ENCODE results near the gene FAM171A1. TPM values are rescaled to one million over a fixed set of nuclear protein-coding genes. Genes with fewer than 3 reads are reported as not detected.
A peak's percentile ranks its signal among the peaks of the same experiment; 100 is the strongest.
"Not testable (repeated sequence)": the region's sequence is repeated elsewhere in the genome, so short reads cannot be mapped to it uniquely, and the experiment has no call there.

The FAM171A1 gene
- polyA plus RNA-seq, 6 donors from 2014 or later: 0.05 to 0.86 (median 0.31) TPM; not detected in 3

DNA sequence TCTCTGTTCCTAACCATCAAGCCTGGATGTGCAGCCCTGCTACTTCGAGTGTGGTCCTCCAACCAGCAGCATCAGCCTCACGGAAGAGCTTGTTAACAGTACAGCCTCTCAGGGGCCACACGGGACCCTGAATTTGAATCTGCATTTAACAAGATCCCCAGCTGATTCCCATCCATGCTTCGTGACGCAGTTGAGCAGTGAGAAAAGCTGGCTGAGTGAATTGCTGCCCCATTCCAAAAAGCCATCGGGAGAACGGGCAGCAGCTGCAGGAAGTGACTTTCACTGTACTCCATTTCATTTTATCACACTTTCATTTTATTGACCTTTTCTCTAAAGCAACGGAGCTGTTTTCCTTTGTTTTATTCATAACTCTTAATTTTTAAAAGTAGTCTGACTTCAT is 22.5 kb downstream of the FAM171A1 start:
- Mint-ChIP-seq H3K4me1 (no peaks in the 10 kb centered on the region), H3K27ac (no peak overlapping the region), H3K27me3 (peaks cover 36 to 38% (median 38%) of the 10 kb centered on the region in 3 donors), H3K4me3 (no peak overlapping the region), H3K9me3 (peaks cover 0 to 3% (median 0%) of the 10 kb centered on the region in 7 donors), H3K36me3 (no peaks in the 10 kb centered on the region)
- DNase-seq (no peak), ATAC-seq (ENCODE audit: low read depth in 2 of 2) (no peak)

DNA sequence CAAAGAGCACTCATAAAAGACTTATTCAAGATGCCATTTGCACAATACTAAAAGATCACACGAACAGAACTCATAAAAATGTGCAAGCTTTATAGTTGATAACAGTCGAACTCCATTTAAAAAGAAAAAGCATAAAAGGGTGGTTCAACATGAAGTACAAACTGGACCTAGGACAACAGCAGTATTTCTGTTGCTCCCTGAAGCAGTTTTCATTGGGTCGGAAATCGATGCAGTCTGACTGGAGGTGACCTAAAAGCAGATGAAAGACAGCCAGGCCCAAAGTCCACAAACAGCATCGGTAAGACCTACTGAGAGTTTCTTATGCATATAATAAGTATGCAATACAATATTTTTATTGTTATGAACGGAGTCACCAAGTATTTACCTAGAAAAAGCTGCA is 23.9 kb downstream of the FAM171A1 start:
- ATAC-seq (ENCODE audit: low read depth in 2 of 2): no peak
- DNase-seq: no peak
- peak overlapping the region in 1 of 6 donors; percentile 38 for H3K27ac Mint-ChIP-seq
- no peaks in the 10 kb centered on the region for H3K4me1 Mint-ChIP-seq
- peaks cover 30 to 42% (median 36%) of the 10 kb centered on the region in 3 donors for H3K27me3 Mint-ChIP-seq
- no peak overlapping the region for H3K4me3 Mint-ChIP-seq
- no peaks in the 10 kb centered on the region for H3K9me3 Mint-ChIP-seq
- H3K36me3 Mint-ChIP-seq: no peaks in the 10 kb centered on the region

DNA sequence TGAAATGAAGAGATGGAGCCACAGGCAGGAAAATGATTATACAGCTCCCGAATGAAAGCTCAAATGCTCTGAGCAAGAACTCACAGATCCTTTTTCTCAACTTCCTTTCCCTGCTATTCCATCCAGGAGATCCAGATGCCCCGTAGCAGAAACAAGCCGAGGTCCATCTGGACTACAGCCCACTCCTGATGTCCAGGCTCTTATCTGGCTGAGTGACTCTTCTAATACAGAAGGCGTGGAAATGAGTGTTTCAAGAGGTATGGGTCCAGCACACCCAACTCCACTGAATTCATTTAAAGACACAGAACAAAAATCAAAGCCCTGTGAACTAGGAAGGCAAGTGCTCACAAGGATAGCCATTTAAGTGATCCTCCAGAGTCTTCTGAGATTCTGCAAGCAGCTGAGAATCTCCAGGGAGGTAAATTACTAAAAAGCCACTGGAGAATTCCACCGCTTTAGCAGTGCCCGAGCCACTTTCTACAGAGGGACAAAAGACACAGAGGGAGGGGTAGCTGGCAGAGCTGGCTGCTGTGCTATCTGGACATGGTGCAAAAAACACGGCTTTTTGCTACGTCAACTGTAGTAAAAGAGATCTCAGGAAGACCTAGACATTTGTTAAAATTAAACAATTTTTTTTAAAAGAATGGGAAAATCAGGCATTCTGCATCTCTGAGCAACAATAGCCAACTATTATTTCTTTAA is 24.5 kb downstream of the FAM171A1 start:
- Mint-ChIP-seq H3K4me3 (no peak overlapping the region), H3K9me3 (no peaks in the 10 kb centered on the region), H3K27ac (no peak overlapping the region), H3K36me3 (no peaks in the 10 kb centered on the region), H3K4me1 (no peaks in the 10 kb centered on the region), H3K27me3 (peaks cover 30 to 42% (median 39%) of the 10 kb centered on the region in 3 donors)
- no peak for ATAC-seq (ENCODE audit: low read depth in 2 of 2)
- no peak for DNase-seq

DNA sequence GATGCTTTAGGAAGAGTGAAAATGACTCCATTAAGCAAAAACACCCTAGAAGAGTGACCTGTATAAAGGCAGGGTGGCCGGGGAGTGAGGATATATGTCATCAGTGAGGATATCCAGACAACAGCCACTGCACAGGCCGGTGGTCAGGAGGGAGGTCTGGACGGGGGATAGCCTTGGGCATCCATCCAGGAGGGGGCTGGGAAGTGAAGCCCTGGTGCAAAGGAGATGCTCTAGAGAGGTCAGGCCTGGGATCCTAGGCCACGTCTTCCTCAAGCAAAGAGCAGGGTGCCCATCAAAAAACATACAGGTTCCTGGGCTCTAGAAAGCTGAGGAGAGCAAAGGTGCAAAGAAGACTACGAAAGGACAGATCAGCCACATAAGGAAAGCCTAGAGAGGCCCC is 25.6 kb downstream of the FAM171A1 start:
- DNase-seq (no peak), ATAC-seq (ENCODE audit: low read depth in 2 of 2) (no peak)
- no peaks in the 10 kb centered on the region for H3K9me3 Mint-ChIP-seq
- H3K27ac Mint-ChIP-seq: no peak overlapping the region
- no peaks in the 10 kb centered on the region for H3K4me1 Mint-ChIP-seq
- no peak overlapping the region for H3K4me3 Mint-ChIP-seq
- no peaks in the 10 kb centered on the region for H3K36me3 Mint-ChIP-seq
- H3K27me3 Mint-ChIP-seq: peaks cover 32 to 40% (median 34%) of the 10 kb centered on the region in 3 donors

DNA sequence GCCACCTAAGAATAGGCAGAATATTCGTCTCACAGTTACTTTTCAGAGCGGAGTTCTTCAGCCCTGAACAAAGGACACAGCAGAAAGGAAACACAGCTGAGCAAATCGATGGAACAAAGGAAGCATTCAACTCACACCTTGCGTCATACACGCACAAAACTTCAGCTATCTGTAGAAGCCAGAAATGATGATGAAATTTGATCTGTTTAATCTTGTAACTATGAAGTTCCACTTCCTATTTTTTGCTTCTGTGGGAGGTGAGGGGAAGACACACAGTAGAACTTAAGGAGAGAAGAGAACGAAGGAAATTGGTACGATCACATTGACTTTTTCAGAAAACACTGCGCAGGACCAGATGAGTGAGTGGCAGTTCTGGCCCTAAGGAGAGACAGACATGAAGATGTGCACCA is 26.2 kb downstream of the FAM171A1 start:
- no peak for ATAC-seq (ENCODE audit: low read depth in 2 of 2)
- no peak overlapping the region for H3K27ac Mint-ChIP-seq
- no peaks in the 10 kb centered on the region for H3K9me3 Mint-ChIP-seq
- no peaks in the 10 kb centered on the region for H3K4me1 Mint-ChIP-seq
- no peak overlapping the region for H3K4me3 Mint-ChIP-seq
- no peak for DNase-seq
- peaks cover 33 to 46% (median 40%) of the 10 kb centered on the region in 3 donors for H3K27me3 Mint-ChIP-seq
- H3K36me3 Mint-ChIP-seq: no peaks in the 10 kb centered on the region

DNA sequence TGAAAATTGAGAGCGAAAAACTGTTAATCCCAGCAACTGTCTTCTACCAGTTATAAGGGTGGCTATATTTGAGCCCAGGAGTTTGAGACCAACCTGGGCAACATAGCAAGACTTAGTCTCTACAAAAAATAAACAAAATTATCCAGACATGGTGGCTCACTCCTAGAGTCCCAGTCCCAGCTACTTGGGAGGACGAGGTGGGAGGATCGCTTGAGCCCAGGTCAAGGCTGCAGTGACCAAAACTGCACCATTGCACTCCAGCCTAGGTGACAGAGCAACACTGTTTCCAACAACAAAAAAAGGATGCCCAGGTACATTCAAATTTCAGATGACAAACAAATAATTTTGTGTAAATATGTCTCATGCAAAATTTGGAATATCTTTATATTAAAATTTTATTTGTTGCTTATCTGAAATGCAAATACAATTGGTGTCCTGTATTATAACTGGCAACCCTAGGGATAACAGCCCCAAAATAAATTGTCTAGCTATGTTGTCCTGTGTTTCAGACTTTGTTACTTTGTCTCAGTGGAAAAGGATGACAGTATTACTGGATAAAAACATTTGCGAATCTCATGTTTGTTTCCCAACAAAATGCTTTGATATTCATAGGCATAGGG is 26.7 kb downstream of the FAM171A1 start:
- Mint-ChIP-seq H3K4me1 (no peaks in the 10 kb centered on the region), H3K36me3 (no peaks in the 10 kb centered on the region), H3K27ac (no peak overlapping the region), H3K4me3 (no peak overlapping the region), H3K9me3 (no peaks in the 10 kb centered on the region), H3K27me3 (peaks cover 33 to 51% (median 40%) of the 10 kb centered on the region in 3 donors)
- no peak for DNase-seq
- ATAC-seq (ENCODE audit: low read depth in 2 of 2): no peak

DNA sequence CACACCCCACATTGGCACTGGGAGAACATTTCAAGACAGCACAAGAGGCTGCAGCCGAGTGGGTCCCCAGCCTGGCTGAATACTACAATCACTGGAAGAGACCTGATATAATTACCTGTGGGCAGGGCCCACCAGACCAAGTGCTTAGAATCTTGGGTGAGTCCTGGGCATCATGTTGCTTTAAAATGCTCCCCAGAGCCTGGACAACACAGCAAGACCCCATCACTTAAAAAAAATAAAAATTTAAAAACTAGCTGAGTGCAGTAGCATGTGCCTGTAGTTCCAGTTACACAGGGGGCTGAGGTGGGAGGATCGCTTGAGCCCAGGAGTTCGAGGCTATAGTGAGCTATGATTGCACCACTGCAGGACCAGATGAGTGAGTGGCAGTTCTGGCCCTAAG is 28.1 kb downstream of the FAM171A1 start:
- Mint-ChIP-seq H3K27me3 (peaks cover 33 to 53% (median 43%) of the 10 kb centered on the region in 3 donors), H3K4me1 (no peaks in the 10 kb centered on the region), H3K36me3 (no peaks in the 10 kb centered on the region), H3K4me3 (no peak overlapping the region), H3K9me3 (no peaks in the 10 kb centered on the region), H3K27ac (peak overlapping the region in 1 of 6 donors; percentile 42)
- no peak for DNase-seq
- no peak for ATAC-seq (ENCODE audit: low read depth in 2 of 2)

DNA sequence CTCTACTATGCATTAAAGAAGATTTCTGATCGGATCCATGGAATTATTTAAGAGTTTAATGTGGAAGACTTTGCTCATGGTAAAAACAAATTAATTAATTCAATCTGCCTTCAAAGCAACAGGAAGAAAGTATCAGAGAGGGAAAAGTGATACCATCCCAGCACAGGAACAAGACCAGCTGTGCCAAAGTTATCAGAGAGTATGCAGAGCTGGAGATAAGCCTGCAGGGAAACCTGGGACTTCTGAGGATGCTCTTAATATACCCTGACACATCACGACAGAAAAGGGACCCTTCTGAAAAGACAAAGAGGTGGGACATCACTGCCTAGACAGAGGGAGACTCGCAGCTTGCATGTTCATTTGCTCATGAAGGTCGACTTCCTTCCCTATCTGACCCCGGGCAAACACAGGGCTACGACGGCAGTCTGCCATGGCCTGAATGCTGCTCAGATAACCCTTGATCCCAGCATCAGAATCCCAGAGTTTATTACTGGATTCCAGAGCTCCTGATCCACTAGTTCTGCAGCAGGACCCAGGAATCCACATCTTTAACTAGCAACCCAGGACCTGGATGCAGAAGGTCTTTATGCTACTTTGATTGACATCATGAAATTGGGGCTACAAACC is 29.5 kb downstream of the FAM171A1 start:
- peaks cover 33 to 53% (median 53%) of the 10 kb centered on the region in 3 donors for H3K27me3 Mint-ChIP-seq
- H3K4me1 Mint-ChIP-seq: no peaks in the 10 kb centered on the region
- H3K9me3 Mint-ChIP-seq: no peaks in the 10 kb centered on the region
- no peak overlapping the region for H3K27ac Mint-ChIP-seq
- no peaks in the 10 kb centered on the region for H3K36me3 Mint-ChIP-seq
- no peak for DNase-seq
- no peak overlapping the region for H3K4me3 Mint-ChIP-seq
- no peak for ATAC-seq (ENCODE audit: low read depth in 2 of 2)

DNA sequence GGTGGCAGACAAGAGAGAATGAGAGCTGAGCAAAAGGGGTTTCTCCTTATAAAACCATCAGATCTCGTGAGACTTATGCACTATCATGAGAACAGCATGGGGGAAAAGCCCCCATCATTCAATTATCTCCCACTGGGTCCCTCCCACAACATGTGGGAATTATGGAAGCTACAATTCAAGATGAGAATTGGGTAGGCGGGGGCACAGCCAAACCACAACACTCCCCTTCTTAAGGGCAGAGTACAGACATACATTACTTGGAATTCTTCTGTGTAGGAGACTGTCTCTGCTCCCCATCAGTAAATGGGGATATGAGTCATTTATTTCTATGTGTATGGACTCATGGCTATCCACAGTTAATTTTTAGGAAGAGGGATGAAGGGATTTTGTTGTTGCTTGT is 31.2 kb downstream of the FAM171A1 start:
- no peak for ATAC-seq (ENCODE audit: low read depth in 2 of 2)
- DNase-seq: no peak
- Mint-ChIP-seq H3K27me3 (peaks cover 24 to 42% (median 42%) of the 10 kb centered on the region in 3 donors), H3K9me3 (no peaks in the 10 kb centered on the region), H3K27ac (no peak overlapping the region), H3K4me3 (no peak overlapping the region), H3K36me3 (no peaks in the 10 kb centered on the region), H3K4me1 (no peaks in the 10 kb centered on the region)

DNA sequence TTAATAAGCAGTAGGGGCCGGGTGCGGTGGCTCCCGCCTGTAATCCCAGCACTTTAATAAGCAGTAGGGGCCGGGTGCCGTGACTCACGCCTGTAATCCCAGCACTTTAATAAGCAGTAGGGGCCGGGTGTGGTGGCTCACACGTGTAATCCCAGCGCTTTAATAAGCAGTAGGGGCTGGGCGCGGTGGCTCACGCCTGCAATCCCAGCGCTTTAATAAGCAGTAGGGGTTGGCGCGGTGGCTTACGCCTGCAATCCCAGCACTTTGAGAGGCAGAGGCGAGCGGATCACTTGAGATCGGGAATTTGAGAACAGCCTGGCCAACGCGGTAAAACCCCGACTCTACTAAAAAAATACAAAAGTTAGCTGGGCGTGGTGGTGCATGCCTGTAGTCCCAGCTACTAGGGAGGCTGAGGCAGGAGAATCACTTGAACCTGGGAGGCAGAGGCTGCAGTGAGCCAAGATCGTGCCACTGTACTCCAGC is 33.6 kb downstream of the FAM171A1 start:
- not testable (repeated sequence) for H3K4me1 Mint-ChIP-seq; ATAC-seq (ENCODE audit: low read depth in 2 of 2); H3K9me3 Mint-ChIP-seq; H3K27ac Mint-ChIP-seq; H3K36me3 Mint-ChIP-seq; H3K4me3 Mint-ChIP-seq; DNase-seq
- H3K27me3 Mint-ChIP-seq: peaks cover 16 to 42% (median 26%) of the 10 kb centered on the region in 3 donors

DNA sequence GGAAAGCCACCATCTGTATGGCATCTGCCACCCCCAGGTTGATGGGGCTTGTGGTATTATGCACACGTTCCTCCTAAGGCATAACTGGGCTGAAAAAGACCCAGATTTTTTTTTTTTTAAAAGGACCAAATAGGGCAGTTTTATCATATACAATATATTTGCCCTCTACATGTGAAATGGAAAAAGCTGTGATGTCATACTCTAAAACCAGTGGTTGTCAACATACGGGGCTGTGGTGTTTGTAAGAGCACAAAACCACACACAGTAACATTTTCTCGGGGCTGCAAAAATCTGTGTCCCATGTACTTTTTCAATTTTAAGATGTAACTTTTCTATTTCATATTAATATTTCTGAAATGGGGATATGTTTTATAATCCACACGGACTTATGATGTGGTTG is 34.9 kb downstream of the FAM171A1 start:
- Mint-ChIP-seq H3K4me1 (no peaks in the 10 kb centered on the region), H3K4me3 (no peak overlapping the region), H3K27me3 (peaks cover 12 to 32% (median 19%) of the 10 kb centered on the region in 3 donors), H3K27ac (no peak overlapping the region), H3K36me3 (no peaks in the 10 kb centered on the region), H3K9me3 (no peaks in the 10 kb centered on the region)
- DNase-seq (no peak), ATAC-seq (ENCODE audit: low read depth in 2 of 2) (no peak)

DNA sequence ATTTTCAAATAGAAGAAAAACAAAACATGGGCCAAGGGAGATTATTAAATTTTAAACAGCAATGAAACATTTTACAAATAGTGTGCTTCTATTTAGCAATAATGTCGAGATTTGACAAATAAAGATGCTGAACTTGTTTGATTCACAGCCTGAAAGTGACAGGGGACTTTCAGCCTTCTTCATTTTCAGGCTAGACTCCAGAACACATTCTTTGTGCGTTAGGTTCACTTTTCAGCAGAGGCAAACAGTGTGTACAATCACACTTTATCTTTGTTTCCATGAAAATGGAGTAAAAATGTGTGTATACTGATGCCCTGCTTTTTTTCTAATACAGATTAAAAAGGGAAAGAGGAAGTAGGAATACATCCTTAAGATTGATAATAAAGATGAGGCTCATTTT is 35.6 kb downstream of the FAM171A1 start:
- no peaks in the 10 kb centered on the region for H3K4me1 Mint-ChIP-seq
- H3K27me3 Mint-ChIP-seq: peaks cover 8 to 30% (median 14%) of the 10 kb centered on the region in 3 donors
- H3K4me3 Mint-ChIP-seq: no peak overlapping the region
- no peaks in the 10 kb centered on the region for H3K36me3 Mint-ChIP-seq
- DNase-seq (no peak), ATAC-seq (ENCODE audit: low read depth in 2 of 2) (no peak)
- peak overlapping the region in 1 of 6 donors; percentile 16 for H3K27ac Mint-ChIP-seq
- no peaks in the 10 kb centered on the region for H3K9me3 Mint-ChIP-seq

DNA sequence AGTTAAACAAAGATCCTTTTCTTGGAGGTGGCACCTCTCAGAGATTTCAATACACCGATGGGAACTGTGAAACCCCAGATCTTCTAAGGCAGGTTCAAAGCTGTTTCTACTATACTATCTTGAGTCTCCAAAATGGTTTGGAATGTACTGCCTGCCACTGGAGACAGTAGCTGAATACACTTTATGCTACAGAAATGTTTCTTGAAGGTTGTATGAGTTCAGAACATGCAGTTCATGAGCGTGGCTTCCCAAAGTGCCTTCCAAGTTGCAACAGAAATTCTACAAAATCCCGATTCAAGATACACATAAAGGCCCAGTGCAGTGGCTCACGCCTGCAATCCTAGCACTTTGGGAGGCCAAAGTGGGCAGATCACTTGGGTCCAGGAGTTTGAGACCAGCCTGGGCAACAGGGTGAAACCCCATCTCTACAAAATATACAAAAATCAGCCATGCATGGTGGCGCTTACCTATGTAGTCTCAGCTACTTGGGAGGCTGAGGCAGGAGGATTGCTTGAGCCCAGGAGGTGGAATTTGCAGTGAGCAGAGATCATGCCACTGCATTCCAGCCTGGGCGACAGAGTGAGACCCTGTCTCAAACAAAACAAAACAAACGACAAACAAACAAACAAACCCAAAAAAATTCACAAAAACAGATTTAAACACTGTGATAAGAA is 36.3 kb downstream of the FAM171A1 start:
- H3K36me3 Mint-ChIP-seq: no peaks in the 10 kb centered on the region
- peak overlapping the region in 1 of 6 donors; percentile 32 for H3K27ac Mint-ChIP-seq
- H3K4me3 Mint-ChIP-seq: no peak overlapping the region
- ATAC-seq (ENCODE audit: low read depth in 2 of 2) (no peak), DNase-seq (no peak)
- H3K4me1 Mint-ChIP-seq: no peaks in the 10 kb centered on the region
- H3K27me3 Mint-ChIP-seq: peaks cover 6 to 23% (median 7%) of the 10 kb centered on the region in 3 donors
- no peaks in the 10 kb centered on the region for H3K9me3 Mint-ChIP-seq

Measured in naive B cell (primary cell).